Activated naive CD4-positive, alpha-beta T cell (primary cell): ENCODE results near the gene SIVA1.
"Not testable (repeated sequence)": the region's sequence is repeated elsewhere in the genome, so short reads cannot be mapped to it uniquely, and the experiment has no call there.

Source experiments
- DNase-seq, 4 experiments: peaks; one replicate each; lab custom pipeline; 2025; lab: John Stamatoyannopoulos, UW

Gene SIVA1

DNA sequence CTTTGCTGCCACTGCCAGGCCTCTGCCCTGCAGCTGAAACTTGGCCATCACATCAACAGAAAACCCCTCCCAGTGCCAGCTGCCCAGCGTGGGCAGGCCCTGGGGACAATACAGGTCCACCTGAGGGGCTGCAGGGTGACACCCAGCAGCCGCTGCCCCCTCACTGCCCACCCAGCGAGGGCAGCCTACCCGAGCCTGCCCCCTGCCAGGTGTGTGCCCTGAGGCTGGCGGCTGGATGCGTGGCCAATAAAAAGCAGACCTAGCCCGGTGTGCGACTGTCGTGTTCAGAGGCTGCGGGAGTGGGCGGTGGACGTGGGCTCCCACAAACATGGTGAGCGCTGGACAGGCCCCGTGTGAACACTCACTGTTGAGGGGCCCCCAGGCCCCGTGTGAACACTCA, 33.6 kb upstream of the SIVA1 start:
- no peak for DNase-seq

DNA sequence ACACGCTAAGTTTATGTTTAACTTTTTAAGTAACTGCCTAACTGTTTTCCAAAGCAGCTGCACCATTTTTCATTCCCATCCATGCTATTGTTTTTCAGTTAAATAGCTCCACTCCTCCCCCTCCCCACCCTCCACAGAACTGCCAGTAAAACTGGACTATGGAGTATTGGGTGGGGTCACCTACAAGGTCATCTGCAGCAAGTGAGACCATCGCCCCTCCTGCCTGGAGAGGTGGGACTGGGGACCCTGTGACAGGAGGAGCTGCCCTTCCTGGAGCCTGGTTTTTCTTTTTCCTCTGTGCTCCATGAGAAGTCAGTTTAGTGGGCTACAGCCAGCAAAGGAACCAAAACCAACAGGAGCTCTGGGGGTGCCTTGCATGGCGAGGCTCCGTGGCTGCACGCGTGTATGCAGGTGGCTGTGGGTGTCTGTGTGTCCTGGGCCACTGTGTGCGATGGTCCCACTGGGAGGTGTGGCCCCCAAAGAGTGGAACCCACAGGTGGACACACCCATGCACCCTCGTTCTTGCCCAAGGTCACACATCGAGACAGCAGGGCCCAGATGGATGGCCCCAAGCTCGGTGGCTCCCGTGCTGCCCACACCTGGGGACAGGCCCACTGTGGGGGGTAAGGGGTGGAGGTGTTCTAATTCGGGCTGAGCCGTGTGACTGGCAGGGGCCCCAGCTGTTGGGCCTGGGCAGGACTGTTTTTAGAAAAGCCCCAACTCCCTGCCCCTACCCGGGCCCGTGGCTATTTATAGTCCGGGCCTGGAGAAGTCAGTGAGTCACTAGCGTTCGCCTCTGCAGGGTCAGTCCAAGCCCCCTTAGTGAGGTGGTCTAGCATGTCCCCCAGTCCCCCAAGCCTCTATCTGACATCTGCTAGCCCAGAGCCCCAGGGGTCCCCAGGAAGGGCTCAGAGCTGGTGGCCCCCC, 31.2 kb upstream of the SIVA1 start:
- no peak for DNase-seq

DNA sequence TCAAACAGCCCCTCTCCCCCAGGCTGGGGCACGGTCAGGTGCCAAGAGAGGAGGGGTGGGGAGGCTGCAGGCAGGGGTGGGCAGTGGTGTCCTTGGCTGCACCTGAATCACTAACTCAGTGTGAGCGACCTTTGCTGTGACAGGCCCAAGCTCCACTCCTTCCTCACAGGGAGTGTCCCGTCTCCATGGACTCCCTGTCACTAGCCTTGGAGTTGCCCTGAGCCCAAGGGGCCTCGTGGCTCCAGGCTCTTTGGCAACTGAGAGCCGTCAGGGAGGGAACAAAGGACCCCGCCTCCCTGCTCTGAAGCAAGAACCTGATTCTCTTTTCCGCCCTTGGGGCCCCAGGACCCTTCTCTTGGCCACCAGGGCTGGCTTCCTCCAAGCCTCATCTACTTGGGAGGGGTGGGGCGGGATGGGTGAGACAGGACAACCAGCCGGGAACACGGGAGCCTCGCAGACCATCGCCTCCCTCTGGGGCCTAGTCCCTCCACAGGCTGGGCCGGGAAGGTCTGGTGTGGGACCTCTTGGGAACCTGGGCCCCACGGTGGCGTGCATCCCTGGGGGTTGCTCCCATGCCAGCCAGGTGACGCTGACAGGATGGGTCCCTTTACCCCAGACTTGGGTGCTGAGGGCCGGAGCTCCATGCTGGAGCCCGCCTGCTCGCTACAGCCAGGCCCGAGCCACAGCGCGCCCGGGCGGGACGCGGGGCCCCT, 29.9 kb upstream of the SIVA1 start:
- DNase-seq: no peak

DNA sequence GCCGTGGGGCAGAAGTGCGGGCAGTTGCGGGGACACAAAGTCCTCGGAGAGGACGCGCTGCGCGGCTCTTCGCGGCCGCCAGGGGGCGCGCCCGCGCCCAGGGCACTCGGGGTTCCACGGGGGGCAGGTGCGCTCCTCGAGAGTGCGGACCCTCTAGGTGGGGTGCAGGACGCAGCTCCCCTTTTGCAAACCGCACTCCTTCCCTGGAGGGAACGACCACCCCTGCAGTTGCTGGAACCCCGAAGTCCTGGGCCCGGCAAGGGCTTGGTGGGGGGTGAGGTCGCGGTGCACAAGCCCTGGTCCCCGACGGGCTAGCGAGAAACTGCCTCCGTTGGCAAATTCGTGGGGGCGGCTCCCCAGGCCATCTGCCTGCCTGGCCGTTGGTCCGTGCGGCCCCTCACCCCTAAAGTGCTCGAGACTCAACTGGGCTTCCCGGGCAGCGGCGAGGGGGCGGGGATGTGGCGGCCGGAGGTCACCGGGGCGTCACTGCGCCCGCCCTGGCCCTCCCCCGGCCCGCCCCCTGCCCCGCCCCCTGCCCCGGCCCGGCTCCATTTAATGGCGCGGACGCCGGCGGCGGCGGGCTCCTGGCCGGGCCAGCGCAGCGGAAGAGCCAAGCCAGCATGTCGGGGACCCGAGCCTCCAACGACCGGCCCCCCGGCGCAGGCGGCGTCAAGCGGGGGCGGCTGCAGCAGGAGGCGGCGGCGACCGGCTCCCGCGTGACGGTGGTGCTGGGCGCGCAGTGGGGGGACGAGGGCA, 29.1 kb upstream of the SIVA1 start, which contains the start of gene ADSS1:
ADSS1 (plus strand) TSS at position 579 of the 756 bp plus-strand sequence; CDS start at position 621, 42 bp downstream.
- DNase-seq: peak; percentile 21 to 55 (median 36)

- peak in 1 of 4 experiments; percentile 10 for DNase-seq
These were observed 28.5 kb upstream of the SIVA1 start for GRCh38 chr14:104724407-104724980.

DNA sequence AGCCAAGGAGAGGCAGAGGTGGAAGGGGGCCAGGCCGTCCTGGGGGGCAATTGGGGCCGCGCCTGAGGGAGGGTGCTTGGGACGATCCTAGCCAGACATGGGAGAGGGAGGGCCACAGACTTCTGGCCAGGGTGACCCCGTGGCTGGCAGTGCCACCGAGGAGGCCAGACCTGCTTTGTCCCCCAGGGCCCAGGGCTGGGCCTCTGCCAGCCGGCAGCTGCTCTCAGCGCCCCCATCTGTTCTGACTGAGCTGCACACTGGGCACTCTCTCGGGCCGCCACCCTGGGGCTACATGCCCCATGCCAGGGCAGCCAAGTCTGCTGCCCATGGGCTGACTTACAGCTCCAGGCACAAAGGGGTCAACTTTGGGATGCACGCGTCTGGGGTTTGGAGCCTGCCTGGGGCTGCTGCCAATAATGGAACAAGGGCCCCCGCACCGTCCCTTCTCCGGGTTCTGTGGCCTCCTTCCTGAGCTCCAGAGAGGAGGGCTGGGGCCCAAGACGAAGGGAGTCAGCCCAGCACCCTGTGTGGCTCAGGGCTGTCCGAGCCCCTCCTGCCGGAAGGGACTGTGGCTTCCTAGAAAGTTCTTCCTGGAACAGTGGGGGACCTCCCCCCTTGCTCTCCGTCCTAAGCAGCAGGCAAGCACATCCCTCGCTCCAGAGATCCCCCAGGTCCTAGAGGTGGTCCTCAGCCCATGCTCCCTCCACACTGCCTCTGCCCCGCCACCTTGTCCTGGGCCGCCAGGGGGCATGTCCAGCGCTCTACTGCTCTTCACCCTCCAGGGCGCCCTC, 27.8 kb upstream of the SIVA1 start:
- DNase-seq: no peak

GRCh38 chr14:104725772-104726548, 27.0 kb upstream of the SIVA1 start:
- DNase-seq: no peak

DNA sequence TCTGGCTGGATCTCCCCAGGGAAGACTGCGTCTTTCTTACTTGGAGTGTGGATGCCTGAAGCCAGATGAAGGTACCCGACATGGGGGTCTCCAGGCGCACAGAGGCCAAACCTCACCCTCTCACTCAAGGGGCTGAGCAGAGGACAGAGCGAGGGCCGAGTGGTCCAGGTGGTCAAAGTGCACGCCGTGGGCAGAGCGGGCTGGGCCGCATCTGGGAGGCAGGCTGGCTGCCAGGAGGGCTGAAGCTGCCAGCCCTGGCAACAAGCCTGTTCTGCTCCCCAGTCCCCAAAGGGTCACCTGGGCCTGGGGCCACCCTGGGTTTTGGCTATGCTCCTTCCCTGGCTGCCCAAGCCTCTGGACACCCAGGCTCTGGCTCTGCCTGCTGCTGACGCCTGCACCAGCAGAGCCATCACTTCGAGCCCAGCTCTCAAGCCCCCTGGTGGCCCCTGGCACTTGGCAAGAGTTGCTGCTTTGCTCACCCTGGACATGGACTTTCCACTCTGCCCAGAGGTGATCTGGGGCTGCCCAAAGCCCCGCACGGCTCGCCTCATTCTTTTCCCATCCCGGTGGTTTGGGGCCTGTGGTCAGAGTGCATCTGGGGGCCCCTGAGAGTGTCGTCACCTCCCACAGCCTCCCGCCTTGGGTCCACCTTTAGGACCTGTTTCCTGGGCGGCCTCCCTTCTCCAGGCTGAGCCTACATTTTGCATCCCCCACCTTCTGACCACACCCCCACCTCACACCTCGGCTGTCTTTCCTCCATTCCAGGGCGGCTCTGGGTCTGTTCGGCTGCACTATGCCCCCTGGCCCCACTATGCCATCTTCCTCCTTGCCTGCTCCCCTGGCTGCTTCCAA, 26.1 kb upstream of the SIVA1 start:
- DNase-seq: no peak

- DNase-seq: no peak
These were observed 24.3 kb upstream of the SIVA1 start for GRCh38 chr14:104728631-104729030.

GRCh38 chr14:104729176-104729834, 23.6 kb upstream of the SIVA1 start:
- not testable (repeated sequence) for DNase-seq

DNA sequence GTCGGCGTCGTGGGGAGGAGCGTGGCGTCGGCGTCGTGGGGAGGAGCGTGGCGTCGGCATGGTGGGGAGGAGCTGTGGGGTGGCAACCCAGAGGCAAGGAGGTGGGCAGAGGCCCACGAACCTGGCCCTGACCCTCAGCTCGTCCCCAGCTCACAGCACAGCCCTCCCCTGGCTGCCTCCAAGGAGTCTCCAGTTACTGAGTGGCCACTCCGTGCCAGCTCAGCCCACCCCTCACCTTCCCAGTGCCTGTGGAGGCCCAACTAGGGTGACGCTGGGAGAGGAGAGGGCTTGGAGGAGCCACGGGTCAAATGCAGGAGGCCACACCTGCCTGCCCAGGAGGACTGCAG, 23.1 kb upstream of the SIVA1 start:
- DNase-seq: no peak

- DNase-seq: no peak
These were observed 22.5 kb upstream of the SIVA1 start for GRCh38 chr14:104730487-104730886.

- DNase-seq: no peak
These were observed 21.3 kb upstream of the SIVA1 start for GRCh38 chr14:104731320-104732294.

- no peak for DNase-seq
These were observed 20.6 kb upstream of the SIVA1 start for GRCh38 chr14:104732355-104732804.

GRCh38 chr14:104732931-104733681, 19.8 kb upstream of the SIVA1 start:
- DNase-seq: no peak

- no peak for DNase-seq
These were observed 18.8 kb upstream of the SIVA1 start for GRCh38 chr14:104734051-104734587.

GRCh38 chr14:104734601-104734990, 18.4 kb upstream of the SIVA1 start:
- no peak for DNase-seq
